SK-N-SH (cell line): ENCODE data around the gene OTUD1.

Experiments used
- CTCF ChIP-seq: fragments of 200-600 bp; sonication (generic); IDR thresholded peaks from 2 replicates; pipeline ENCODE4 v1.6.1; 2017; ENCODE audit warnings: antibody characterized with exemption, mild to moderate bottlenecking, moderate library complexity
- MXI1 ChIP-seq: IDR thresholded peaks from 2 replicates; pipeline ENCODE4 v1.6.1; 2012; ENCODE audit warnings: mild to moderate bottlenecking, low read depth, low read length, improper control_type of control experiment
- POLR2AphosphoS5 ChIP-seq: IDR thresholded peaks from 2 replicates; pipeline ENCODE4 v1.6.1; 2012; ENCODE audit warnings: low read depth, low read length
- RXRA ChIP-seq: IDR thresholded peaks from 2 replicates; pipeline ENCODE4 v1.4.0; 2012; ENCODE audit warnings: low read depth, mild to moderate bottlenecking, borderline replicate concordance
- TAF1 ChIP-seq: IDR thresholded peaks from 2 replicates; pipeline ENCODE4 v1.6.1; 2012; ENCODE audit warnings: low read depth, mild to moderate bottlenecking, low read length, moderate library complexity, borderline replicate concordance
- USF2 ChIP-seq: fragments of 150-350 bp; IDR thresholded peaks from 2 replicates; pipeline ENCODE4 v1.6.1; 2017; ENCODE audit warnings: antibody characterized with exemption, low read length, low read depth, borderline replicate concordance

- TF ChIP-seq POLR2AphosphoS5 (no peak), RXRA (no peak), CTCF (no peak), TAF1 (no peak), MXI1 (no peak), USF2 (no peak)
Measured at GRCh38 chr10:23432166-23432565, 6.7 kb upstream of the OTUD1 start.
